Glomerular visceral epithelial cell (primary cell): ENCODE results near the gene HAS3.

Experiments
- DNase-seq: peaks from one replicate; pipeline ENCODE4 v3.0.0-alpha.2; 2016; ENCODE audit errors: extremely low spot score

Gene HAS3

DNA sequence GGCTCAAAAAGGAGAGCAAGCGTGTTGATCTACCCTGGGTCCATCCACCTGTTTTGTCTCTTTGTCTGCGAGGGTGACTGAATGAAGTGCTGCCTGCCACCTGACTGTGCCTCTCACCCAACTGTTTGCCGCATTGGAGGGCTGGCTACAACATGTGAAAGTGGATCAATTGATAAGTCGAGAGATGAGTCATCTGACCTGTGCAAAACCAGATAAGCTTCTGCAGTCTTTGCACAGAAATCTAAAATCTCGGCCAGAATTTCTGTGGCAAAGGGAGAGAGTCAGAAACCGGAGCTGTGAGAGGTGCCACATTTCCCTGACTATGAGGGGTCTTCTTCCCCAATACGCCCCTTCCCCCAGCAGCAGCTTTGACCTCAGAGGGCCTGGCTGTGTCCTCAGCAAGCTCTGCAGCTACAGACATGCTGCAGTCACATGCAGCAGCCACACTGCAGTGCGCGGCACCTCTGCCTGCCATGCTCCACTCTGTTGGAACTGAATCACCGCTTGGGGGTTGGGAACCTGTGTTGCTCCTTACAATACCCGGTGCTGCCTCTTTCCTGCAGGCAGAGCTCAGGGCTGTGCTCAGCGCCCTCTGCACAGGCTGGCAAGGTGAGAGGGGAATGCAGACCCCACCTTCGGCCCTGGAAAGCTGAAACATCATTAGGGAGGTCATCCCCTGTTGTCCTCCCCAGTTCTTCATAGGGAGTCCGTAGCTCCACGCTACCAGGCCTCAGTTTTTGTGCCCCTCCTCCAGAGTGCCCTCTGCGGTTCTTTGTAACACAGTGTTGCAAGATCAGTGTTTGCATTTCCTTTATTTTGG is 16.2 kb upstream of the HAS3 start:
- no peak for DNase-seq

DNA sequence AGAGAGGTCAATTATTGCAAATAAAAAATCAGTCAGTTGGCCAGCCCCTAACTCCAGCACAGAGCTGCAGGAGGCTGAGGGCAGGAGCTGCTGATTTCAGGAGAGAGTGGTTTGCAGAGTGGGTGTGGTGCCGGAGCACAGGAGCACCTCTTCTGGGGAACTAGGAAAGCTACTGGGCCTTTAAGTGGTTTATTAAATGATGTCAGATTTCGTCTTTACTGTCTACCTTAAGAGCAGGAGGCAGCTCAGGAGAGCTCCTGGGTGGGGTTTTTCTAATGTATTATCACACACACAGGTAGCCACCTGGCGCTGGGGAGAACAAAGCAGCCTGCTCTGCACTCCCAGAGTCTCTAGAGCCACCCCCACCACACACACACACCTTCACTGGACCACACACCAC is 11.5 kb upstream of the HAS3 start:
- no peak for DNase-seq

DNA sequence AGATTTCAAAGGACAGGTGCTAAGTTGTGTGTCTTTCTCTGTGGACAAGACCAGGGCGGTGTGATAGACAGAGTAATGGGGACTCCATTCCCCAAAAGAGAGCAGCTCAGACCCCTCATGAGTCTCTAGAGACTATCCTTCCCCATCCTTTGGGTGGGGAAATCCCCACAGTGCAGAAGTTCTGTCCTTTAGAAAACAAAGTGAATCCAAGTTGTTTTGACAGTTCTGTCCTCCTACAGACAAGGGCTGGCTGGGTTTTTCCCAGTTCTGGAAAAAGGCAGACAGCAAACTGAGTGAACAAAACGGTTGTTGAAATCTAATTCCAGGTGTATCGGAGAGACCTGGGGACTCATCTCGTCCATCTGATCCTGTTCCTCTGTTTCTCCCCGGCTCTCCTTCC is 11.0 kb upstream of the HAS3 start:
- no peak for DNase-seq

DNA sequence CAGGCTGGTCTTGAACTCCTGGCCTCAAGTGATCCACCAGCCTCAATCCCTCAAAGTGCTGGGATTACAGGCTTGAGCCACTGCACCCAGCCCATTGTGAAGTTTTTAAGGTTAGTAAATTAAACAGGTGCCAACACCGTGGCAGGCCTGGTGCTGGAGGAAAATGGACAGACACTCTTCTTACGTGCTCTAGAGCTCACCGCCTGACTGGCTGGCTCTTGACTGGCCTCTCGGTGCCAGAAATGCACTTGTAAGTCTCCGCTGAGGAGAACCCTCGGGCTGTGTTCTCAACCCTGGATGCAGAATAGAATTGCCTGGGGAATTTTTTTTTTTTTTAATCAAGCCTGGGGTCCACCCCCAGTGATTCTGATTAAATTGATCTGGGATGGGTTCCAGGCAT is 10.3 kb upstream of the HAS3 start:
- DNase-seq: no peak

DNA sequence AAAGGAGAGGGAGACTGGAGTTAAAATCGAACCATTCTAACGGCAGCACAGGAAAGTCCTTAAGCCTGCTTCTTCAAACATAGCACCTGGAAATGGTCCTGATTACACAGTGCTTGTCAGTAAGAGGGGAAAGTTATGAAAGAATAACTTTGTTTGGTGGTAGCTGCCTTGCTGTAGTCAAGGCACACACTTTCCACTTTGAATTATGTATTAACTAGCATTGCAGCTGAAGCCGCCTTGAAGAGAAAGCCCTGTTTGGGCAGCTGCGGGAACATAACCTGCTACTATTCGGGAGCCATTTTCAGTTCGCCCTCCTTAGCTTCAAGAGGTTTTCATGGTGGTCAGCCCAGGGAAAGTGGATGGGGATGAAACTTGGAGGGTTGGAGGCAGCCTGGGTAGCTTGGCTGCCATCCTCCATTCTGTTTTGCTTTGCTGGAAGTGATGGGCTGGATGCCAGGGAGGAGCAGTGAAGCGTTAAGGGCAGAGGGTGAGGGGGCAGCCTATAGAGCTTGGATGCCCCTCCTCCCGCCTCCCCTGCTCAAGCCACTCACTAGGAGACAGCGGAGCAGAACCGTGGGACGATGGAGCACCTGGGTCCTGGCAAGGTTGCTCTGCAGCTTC is 5.3 kb upstream of the HAS3 start:
- DNase-seq: peak; percentile 70

DNA sequence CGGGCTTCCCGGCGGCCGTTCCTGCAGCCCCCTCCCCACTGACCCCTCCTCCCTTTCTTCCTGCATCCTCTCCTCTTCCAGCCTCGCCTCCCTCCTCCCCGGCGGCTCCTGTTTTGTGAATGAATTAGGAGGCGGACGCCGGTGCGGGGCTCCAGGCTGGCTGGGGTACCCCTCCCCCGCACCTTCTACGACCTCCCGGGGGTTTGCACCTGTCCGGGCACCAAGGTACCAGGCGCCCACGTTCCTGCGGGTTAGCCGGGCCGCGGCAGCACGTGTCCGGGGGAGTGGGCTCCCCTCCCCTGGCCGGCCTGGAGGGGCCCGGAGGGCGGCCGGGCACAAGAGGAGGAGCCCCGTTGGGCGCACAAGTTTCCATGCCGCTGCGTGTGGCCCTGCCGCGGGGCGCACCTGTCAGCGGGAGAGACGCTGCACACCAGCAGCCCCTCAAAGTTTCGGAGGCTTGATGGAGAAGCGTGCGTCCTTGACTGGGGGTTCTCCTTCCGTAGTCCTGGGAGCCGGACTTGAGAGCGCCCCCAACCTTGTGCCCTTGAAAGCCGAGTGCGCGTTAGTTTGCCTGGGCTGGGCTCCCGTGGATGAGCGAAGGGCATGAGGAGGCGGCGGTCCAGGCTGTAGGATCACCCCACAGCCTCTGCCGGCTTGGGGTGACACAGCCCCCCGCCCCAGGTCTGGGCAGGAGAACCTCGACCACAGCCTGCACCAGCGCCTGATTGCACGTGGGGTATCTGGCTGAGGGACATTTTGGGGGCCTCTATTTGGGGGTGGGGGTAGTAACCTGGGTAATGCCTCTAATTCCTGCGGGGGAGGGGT is 1.2 kb downstream of the HAS3 start:
- DNase-seq: no peak

DNA sequence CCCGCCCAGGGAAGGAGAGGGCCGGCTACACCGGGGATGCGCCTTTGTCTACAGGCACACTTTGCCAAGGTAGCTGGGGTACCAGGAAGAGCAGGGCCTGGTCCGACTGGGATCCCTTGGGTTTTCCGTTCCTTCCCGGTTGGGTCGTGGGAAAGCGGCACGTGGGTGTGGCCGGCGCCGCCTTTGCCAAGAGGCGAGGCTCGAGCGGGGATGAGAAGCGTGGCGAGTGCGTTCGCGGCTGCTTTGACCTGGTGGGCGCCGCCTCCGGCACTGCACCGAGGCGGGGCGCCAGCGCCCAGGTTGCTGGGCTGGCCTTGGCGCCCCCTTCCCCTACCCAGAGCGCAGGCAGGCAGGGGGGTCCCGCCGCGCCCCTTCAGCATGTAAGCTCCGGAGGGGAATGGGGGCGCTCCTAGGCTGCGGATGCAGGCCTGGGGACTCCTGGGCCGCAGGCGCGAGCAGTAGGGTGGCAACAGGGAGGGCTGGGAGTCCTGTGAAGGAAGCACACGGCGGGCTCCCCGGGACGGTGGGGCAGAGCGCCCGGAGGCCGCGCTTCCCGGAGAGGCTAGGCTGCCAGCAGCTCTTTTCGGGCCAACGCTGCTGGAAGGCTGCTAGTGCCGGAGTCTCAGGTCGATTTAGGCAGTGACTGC is 2.0 kb downstream of the HAS3 start:
- DNase-seq: no peak

DNA sequence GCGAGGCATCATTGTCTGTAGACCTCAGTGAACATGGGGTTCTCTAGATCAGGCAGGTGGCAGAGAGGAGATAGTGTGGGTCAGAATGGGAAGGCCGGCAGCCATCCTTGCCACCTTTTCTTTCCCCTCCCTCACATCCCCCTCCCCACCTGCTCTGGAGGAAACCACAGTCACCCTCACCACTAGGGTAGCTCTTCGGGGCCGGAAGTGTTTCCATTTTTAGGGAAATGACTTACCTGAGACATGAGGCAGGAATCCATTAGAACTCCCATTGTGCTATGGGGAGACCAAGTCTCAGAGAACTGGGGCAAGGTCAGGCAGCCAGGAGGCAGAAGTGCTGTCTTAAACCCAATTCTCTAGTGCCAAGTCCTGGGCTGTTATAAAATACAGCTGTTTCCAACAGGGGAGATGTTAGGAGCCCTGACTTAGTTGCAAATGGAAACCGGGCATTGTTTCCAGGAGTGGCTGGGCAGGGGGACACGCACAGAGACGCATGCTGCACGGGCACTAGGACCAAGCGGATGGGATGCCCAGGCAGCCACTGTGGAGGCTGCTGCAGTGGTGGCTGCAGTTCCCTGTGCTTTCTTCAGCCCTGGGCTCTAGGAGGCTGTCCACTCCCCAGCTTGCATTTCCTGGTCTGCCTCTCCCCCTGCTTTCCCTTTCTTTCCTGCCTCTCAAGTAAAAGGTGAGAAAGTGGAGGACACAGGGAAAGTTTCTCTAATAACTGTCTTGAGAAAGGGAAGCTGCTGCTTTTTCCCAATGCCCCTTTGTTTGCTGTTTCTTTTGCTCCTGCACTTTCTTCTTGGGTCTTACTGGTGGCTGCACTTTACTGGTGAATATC is 2.8 kb downstream of the HAS3 start:
- DNase-seq: no peak

DNA sequence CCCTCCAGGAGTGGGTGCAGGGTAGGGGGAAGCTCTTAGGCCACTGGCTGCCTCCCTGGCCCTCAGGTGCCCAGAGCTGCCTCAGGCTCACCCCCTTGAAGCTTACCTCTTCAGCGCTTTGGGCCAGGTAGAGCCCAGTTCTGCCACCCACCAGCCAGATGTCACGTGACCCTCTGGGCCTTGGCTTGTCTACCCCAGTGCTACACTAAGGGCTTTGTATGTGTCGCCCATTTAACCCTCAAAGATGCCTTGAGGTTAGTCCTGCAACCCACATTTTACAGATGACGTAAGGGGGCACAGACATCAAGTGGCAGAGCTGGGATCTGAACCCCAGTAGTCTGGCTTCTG is 3.4 kb downstream of the HAS3 start:
- no peak for DNase-seq

DNA sequence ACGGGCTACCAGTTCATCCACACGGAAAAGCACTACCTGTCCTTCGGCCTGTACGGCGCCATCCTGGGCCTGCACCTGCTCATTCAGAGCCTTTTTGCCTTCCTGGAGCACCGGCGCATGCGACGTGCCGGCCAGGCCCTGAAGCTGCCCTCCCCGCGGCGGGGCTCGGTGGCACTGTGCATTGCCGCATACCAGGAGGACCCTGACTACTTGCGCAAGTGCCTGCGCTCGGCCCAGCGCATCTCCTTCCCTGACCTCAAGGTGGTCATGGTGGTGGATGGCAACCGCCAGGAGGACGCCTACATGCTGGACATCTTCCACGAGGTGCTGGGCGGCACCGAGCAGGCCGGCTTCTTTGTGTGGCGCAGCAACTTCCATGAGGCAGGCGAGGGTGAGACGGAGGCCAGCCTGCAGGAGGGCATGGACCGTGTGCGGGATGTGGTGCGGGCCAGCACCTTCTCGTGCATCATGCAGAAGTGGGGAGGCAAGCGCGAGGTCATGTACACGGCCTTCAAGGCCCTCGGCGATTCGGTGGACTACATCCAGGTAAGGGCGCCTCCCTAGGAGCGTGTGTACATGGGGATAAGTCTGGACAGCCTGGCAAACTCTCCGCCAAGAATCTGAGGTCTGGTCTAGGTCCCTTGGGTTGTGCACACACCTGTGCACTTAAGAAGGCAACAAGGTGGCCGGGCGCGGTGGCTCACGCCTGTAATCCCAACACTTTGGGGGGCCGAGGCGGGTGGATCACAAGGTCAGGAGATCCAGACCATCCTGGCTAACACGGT is 4.2 kb downstream of the HAS3 start:
- DNase-seq: no peak

DNA sequence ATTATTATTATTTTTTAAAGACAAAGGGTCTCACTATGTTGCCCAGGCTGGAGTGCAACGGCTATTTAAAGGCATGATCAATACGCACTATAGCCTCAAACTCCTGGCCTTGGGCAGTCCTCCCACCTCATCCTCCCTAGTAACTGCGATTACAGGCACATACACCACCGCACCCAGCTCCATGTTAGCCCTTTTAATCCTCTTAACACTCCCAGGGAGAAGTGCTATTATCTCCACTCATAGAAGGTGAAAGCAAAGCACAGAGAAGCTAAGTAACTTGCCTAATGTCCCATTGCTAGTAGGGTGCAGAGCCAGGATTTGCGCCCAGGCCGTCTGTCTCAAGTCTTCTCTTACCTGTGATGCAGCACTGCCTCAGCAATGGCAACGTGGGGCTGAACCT is 5.0 kb downstream of the HAS3 start:
- no peak for DNase-seq

DNA sequence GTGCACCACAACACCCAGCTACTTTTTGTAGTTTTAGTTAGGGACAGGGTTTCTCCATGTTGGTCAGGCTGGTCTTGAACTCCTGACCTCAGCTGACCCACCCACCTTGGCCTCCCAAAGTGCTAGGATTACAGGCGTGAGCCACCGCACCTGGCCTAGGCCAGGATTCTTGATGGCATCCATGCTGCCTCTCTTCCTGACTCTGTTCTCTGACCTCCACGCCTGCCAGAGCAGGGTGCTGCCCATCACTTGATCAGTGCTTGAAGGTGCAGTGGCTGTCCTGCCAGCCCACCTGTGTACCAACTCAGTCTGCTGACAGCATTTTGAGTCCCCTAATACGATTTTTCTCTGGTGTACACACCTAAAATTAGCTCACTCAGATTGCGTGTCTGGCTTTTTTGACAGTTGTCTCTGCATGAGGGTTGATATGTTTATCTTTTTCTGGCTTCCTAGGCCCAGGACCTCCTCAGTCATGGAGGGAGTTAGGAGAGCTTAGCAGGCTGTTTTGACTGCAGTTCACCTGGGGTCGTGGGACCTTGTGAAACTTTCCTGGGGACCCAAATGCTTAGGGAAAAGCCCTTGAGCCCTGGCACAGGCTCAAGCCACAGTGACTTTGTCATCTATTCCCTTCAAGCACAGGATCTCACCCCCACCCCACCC is 5.9 kb downstream of the HAS3 start:
- DNase-seq: no peak

DNA sequence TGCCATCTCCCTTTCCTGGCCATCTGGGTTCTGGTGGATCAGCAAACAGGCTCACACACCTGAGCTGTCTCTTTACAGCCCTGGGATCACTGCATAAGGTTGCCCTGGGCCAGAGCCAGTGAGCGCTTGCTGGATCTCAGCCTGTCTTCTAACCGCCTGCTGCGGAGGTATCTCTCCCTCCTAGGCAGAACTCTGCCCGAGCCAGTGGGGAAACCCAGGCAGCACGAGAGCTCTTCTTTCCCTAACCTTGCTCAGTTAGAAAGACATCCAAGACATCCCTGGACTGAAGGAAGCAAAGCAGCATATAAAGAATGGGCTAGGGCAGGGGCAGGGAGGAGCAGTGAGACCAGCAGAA is 6.4 kb downstream of the HAS3 start:
- DNase-seq: no peak

DNA sequence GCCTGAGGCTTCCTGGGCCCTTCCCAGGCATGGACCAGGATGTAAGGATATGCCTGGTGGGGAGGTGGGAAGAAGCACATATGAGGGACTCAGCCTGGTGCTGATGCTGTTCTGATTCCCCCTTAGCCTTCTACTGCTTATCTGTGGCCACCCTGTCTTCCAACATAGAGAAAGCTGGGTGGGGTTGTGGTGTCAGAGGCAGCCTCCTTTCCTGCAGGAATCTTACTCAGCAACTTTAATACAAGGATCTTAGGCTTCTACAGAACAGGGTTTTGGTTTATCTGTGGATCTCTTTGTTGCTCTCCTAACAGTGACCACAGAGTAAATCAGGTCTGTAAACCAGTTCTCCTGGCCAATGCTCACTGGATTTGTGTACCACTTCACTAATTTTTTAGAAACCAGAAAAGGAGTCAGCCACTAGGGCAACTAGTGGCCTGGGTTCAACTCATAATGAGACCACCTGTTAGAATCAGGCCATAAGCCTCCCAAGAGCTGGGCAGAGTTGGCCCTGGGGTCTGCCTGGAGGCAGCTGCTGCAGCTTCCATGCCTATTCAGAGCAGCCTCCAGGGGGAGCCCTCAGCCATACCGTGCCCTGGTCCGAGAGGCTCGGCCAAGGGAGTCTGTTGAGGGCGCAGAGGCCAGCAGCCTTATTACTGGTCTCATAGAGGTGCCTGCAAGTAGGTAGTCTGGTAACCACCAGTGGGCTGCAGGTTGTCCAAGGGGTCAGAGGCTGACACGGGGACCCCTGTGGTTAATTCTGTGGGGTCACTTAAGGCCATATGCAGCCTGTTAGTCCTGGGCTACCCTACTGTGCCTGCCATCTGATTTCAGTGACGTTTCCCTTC is 7.1 kb downstream of the HAS3 start:
- peak; percentile 47 for DNase-seq

DNA sequence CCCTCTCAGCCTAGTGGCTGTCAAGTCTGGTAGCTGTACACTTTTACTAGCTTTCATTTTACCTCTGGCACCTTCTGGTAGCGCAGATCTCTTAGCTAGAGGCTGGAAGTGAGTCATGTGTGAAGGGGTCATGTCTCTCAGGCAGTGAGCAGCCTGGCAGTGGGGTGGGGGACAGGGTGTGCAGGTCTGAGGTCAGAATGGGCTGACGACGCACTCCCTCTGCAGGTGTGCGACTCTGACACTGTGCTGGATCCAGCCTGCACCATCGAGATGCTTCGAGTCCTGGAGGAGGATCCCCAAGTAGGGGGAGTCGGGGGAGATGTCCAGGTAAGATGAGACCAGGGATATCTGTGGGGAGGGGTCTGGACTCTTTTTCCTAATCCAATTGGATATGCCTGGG is 7.8 kb downstream of the HAS3 start:
- no peak for DNase-seq

DNA sequence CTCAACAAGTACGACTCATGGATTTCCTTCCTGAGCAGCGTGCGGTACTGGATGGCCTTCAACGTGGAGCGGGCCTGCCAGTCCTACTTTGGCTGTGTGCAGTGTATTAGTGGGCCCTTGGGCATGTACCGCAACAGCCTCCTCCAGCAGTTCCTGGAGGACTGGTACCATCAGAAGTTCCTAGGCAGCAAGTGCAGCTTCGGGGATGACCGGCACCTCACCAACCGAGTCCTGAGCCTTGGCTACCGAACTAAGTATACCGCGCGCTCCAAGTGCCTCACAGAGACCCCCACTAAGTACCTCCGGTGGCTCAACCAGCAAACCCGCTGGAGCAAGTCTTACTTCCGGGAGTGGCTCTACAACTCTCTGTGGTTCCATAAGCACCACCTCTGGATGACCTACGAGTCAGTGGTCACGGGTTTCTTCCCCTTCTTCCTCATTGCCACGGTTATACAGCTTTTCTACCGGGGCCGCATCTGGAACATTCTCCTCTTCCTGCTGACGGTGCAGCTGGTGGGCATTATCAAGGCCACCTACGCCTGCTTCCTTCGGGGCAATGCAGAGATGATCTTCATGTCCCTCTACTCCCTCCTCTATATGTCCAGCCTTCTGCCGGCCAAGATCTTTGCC is 9.0 kb downstream of the HAS3 start:
- DNase-seq: no peak

DNA sequence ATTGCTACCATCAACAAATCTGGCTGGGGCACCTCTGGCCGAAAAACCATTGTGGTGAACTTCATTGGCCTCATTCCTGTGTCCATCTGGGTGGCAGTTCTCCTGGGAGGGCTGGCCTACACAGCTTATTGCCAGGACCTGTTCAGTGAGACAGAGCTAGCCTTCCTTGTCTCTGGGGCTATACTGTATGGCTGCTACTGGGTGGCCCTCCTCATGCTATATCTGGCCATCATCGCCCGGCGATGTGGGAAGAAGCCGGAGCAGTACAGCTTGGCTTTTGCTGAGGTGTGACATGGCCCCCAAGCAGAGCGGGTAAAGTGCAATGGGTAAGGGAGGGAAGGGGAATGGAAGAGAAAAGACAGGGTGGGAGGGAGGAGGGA is 9.5 kb downstream of the HAS3 start:
- no peak for DNase-seq

DNA sequence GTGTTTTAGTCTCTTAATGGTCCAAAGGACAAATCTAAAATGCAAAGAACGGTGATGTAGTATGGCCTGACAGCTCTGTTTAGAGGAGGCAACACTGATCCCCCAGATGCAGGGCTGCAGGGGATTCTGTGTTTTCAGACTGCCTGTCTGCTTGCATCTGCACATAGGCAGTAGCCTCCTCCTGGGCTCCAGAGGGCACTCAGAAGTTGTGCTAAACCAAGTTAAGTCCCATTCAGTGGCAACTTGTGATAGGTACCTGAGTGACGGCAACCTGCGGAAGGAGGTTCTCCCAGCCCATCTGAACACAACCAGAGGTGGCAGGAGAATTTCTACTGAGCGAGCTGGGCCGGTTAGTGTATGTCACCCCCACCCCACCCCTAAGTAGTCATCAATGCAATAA is 9.9 kb downstream of the HAS3 start:
- no peak for DNase-seq

DNA sequence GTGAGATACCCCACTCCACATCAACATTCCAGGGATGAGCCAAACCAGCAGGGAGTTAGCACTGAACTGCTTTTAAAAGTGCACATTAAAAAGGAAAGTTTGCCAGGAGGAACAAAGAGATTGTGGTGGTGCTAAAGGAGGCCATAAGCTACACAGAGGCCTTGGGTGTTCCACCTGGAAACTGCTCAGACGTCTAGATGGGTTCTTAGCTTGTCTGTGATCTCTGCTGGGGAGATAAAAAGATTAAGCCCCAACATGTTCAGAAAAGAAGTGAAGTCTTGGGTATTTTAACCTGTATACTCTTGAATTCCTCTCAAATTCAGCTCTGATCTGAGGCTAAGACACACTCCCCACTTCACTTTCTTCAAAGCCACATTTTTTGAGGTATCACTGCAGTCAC is 10.4 kb downstream of the HAS3 start:
- no peak for DNase-seq
